ENCODE measurements around the gene CFD. TPM values are rescaled to one million over a fixed set of nuclear protein-coding genes. Genes with fewer than 3 reads are reported as not detected.
A peak's percentile ranks its signal among the peaks of the same experiment; 100 is the strongest.

Gene CFD
- total RNA-seq, 1 donor from 2014 or later = 1.8 TPM

DNA sequence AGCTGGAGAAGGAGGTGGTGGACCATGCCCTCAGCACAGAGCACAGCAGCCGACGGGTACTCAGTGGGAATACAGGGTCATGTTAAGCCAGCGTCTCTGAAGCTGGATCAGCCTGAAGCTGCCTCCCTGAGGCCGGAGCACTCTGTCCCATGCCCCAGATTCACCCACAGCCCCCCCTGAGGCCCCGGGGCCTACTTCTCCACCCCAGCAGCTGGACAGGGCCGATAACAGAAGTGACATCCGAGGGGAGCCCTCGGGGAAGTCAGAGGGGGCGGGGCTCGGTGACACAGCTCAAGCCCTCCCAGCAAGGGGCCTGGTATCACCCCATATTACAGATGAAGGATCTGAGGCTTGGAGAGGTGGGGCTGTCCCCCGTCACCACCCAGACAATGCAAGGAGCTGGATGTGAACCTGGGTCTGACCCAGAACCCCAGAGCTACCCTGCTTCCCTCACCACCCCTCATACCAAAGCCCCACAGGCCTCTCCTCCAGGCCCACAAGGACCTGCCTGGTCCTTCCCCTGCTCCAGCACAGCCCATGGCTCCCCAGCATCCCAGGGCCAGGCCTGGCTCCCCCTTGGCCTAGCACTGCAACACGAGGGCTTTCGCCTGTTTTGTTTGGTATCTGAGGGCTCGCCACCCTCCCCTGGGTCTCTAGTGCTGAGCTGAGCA lies 47.9 kb downstream of the CFD start:
- Mint-ChIP-seq H3K36me3 (ENCODE audit: low read depth) (peaks cover 25% of the 10 kb centered on the region), H3K9me3 (no peaks in the 10 kb centered on the region), H3K27ac (no peak overlapping the region), H3K4me3 (ENCODE audit: low read depth) (no peak overlapping the region), H3K27me3 (ENCODE audit: low read depth) (no peaks in the 10 kb centered on the region), H3K4me1 (ENCODE audit: low read depth) (peaks cover 25% of the 10 kb centered on the region)
- intact Hi-C loops (cut with micrococcal nuclease) = no loop called here
- DNase-seq (ENCODE audit: low spot score) = no peak

DNA sequence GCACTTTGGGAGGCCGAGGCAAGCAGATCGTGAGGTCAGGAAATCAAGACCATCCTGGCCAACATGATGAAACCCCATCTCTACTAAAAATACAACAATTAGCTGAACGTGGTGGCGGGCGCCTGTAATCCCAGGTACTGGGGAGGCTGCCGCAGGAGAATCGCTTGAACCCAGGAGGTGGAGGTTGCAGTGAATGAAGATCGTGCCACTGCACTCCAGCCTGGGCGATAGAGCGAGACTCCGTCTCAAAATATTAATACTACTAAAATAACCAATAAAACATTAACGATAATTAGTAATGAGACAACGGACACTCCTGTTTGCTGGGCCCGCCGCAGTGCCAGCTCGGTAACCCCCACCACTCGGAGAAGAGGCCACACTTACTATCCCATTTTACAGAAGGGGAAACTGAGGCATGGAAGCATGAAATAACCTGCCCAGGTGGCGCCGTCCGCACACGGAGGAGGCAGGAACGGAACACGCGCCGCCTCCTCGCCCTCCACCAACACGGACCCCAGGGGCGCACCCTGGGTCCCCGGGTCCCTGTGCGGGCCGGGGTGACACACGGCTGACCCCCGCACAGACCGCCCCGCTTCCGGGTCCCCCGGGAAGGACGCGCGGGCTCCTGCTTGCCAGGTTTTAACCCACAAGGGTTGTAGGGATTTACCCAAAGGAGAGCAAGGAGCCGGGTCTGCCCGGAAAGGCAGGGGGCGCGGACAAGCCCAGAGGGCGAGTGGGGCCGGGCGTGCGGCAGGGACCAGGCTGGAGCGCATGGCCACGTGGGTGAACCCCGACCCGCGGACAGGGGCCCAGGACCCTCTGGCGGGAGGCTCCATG lies 52.0 kb downstream of the CFD start:
- Mint-ChIP-seq H3K4me3 (ENCODE audit: low read depth) (peak overlapping the region; percentile 71), H3K4me1 (ENCODE audit: low read depth) (peaks cover 20% of the 10 kb centered on the region), H3K27ac (peak overlapping the region; percentile 46), H3K9me3 (no peaks in the 10 kb centered on the region), H3K27me3 (ENCODE audit: low read depth) (no peaks in the 10 kb centered on the region), H3K36me3 (ENCODE audit: low read depth) (peaks cover 19% of the 10 kb centered on the region)
- DNase-seq (ENCODE audit: low spot score) = no peak
- intact Hi-C loops (cut with micrococcal nuclease) = no loop called here

DNA sequence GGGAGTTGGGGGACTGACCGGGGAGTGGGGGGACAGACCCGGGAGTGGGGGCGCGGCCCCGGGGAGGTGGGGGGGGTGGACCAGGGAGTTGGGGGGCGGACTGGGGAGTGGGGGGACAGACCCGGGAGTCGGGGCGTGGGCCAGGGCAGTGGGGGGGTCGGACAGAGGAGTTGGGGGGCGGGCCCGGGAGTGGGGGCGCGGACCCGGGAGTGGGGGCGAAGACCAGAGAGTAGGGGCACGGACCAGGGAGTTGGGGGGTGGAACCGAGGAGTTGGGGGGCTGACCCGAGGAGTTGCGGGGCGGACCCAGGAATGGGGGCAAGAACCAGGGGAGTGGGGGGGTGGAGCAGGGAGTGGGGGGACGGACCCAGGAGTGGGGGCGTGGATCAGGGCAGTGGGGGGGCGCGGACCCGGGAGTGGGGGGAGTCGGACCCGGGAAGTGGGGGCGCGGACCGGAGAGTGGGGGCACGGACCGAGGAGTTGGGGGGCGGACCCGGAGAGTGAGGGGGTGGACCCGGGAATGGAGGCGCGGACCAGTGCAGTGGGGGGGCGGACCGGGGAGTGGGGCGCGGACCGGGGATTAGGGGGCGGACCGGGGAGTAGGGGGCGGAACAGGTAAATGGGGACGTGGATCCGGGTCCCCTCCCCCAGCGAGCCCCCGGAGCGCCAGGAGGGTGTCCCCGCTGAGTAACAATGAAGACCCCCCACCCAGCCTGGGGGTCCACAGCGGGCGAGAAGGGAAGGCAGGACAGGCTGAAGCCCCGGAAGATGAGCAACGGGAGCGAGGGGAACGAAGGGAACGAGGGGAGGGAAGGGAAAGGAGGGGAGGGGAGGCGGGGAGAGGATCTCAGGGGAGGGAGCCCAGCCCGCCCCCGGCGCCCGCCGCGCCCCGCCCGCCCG lies 53.0 kb downstream of the CFD start:
- Mint-ChIP-seq H3K4me1 (ENCODE audit: low read depth) (peaks cover 17% of the 10 kb centered on the region), H3K9me3 (no peaks in the 10 kb centered on the region), H3K36me3 (ENCODE audit: low read depth) (peaks cover 16% of the 10 kb centered on the region), H3K27ac (peak overlapping the region; percentile 80), H3K27me3 (ENCODE audit: low read depth) (no peaks in the 10 kb centered on the region), H3K4me3 (ENCODE audit: low read depth) (peak overlapping the region; percentile 84)
- DNase-seq (ENCODE audit: low spot score) = no peak
- intact Hi-C loops (cut with micrococcal nuclease) = no loop called here

Other genes starting within 250 kb of the CFD start
- 90.1 and 94.7 TPM in 2 replicates for gene POLRMT, start 226.1 kb upstream of the CFD start, total RNA-seq
- not detected in 2 replicates for gene FGF22, start 219.8 kb upstream of the CFD start, total RNA-seq
- gene RNF126, start 196.4 kb upstream of the CFD start, total RNA-seq = 83.2 and 89.4 TPM in 2 replicates
- gene FSTL3, start 183.3 kb upstream of the CFD start, total RNA-seq = 6.9 and 8.0 TPM in 2 replicates
- not detected in 2 replicates for gene PRSS57, start 164.2 kb upstream of the CFD start, total RNA-seq
- not detected in 2 replicates for gene PALM, start 150.7 kb upstream of the CFD start, total RNA-seq
- not detected in 2 replicates for gene MISP, start 108.6 kb upstream of the CFD start, total RNA-seq
- gene PTBP1, start 62.2 kb upstream of the CFD start, total RNA-seq = 735 and 739 TPM in 2 replicates
- not detected in 2 replicates for gene PLPPR3, start 37.7 kb upstream of the CFD start, total RNA-seq
- gene AZU1, start 31.8 kb upstream of the CFD start, total RNA-seq = not detected in 2 replicates
- not detected in 2 replicates for gene PRTN3, start 18.7 kb upstream of the CFD start, total RNA-seq
- not detected in 2 replicates for gene ELANE, start 7.4 kb upstream of the CFD start, total RNA-seq
- gene MED16, start 33.5 kb downstream of the CFD start, total RNA-seq = 55.7 and 64.1 TPM in 2 replicates
- not detected in 2 replicates for gene RNU6-9, start 33.8 kb downstream of the CFD start, total RNA-seq
- gene R3HDM4, start 53.6 kb downstream of the CFD start, total RNA-seq = 77.1 and 83.3 TPM in 2 replicates
- gene KISS1R, start 57.7 kb downstream of the CFD start, total RNA-seq = 7.1 and 8.0 TPM in 2 replicates
- gene ARID3A, start 66.4 kb downstream of the CFD start, total RNA-seq = 42.0 and 42.6 TPM in 2 replicates
- 88.6 and 94.9 TPM in 2 replicates for gene WDR18, start 124.7 kb downstream of the CFD start, total RNA-seq
- gene GRIN3B, start 140.8 kb downstream of the CFD start, total RNA-seq = 0.11 TPM in 1 of 2 replicates, not detected in the other
- gene TMEM259, start 161.5 kb downstream of the CFD start, total RNA-seq = 137 and 138 TPM in 2 replicates
- gene RNU6-2, start 161.9 kb downstream of the CFD start, total RNA-seq = not detected in 2 replicates
- gene CNN2, start 166.9 kb downstream of the CFD start, total RNA-seq = 160 and 163 TPM in 2 replicates
- 17.2 and 19.6 TPM in 2 replicates for gene ABCA7, start 180.4 kb downstream of the CFD start, total RNA-seq
- gene ARHGAP45, start 207.5 kb downstream of the CFD start, total RNA-seq = 158 TPM in 2 replicates
- 260 and 272 TPM in 2 replicates for gene POLR2E, start 235.7 kb downstream of the CFD start, total RNA-seq
- 257 TPM in 2 replicates for gene GPX4, start 244.3 kb downstream of the CFD start, total RNA-seq